Transverse colon (tissue), 4 donors: ENCODE results near the gene RTF2.

Source experiments
- CTCF ChIP-seq, 5 experiments: fragments of 200-600 bp in 3 of 5; fragments of 450-650 bp in 2 of 5; sonication (generic) in 3 of 5; IDR thresholded peaks; 1 replicate in 2 of 5; 2 replicates in 3 of 5; pipeline ENCODE4 v1.5.1; 2016 to 2017; ENCODE audit warnings: antibody characterized with exemption in 5 of 5, inconsistent platforms in 3 of 5, mild to moderate bottlenecking in 2 of 5, moderate library complexity in 1 of 5
- EP300 ChIP-seq: sonication (generic); formaldehyde crosslinking; IDR thresholded peaks from one replicate; pipeline ENCODE4 v1.6.1; 2017; ENCODE audit warnings: antibody characterized with exemption, low read depth
- POLR2A ChIP-seq: fragments of 450-650 bp; IDR thresholded peaks from one replicate; pipeline ENCODE4 v1.6.1; 2016; ENCODE audit warnings: antibody characterized with exemption, mild to moderate bottlenecking, moderate library complexity
- POLR2AphosphoS5 ChIP-seq, 3 donors: sonication (generic); formaldehyde crosslinking; IDR thresholded peaks; one replicate each; pipeline ENCODE4 v1.6.1; 2016; ENCODE audit warnings: antibody characterized with exemption in 3 of 3

DNA sequence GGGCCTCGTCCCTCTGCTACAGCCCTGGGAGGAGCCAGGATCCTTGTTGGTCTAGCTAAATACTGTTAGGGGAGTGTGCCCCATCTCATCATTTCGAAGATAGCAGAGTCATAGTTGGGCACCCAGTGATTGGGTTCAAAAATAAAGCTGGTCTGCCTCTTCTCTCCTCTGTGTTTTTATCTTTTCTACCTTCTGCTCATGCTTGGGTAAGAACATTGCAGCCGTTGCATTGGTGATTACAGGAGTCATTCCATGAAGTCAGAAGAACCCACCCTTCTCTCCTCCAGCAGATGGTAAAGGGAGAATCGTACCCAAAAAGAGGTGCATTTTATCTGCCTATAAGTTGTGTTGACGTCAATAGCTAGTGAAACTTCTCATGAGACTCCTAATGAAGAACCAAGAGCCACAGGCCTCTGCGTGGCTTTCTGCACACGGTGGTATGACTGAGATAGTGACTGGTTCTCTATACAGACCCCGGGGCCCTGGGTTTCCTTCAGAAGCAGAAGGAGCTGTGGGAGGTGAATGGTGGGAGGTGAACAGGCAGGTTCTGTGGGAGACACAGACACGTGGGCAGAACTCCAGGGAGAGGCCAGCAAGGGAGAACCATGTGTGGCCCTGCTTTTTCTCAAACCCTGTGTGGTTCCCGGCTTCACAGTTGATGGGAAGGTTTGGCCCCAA, 50.4 kb downstream of the RTF2 start:
- TF ChIP-seq POLR2A = no peak
- TF ChIP-seq CTCF (IDR thresholded peaks at IDR 0.05) = no peak
- TF ChIP-seq EP300 = no peak
- TF ChIP-seq POLR2AphosphoS5 (IDR thresholded peaks at IDR 0.05) = no peak
